OCI-LY1 (cell line): ENCODE measurements around the gene SPATA32.

ENCODE experiments used
- H2AFZ ChIP-seq: fragments of 200-600 bp; sonication (generic), shearing (Covaris generic); 2 replicates; pipeline ENCODE4 v1.6.0; 2014; ENCODE audit warnings: antibody characterized with exemption, mild to moderate bottlenecking, low read length
- H3F3A ChIP-seq: fragments of 200-600 bp; sonication (generic), shearing (Covaris generic); 2 replicates; pipeline ENCODE4 v1.6.0; 2014; ENCODE audit warnings: mild to moderate bottlenecking, antibody characterized with exemption, low read length, moderate library complexity; ENCODE audit not compliant: insufficient read depth
- H3K27ac ChIP-seq: fragments of 200-600 bp; sonication (generic); 2 replicates; pipeline ENCODE4 v1.5.1; 2014; ENCODE audit warnings: low read length, mixed run types, mild to moderate bottlenecking, low read depth; ENCODE audit not compliant: poor library complexity, severe bottlenecking
- H3K27me3 ChIP-seq: fragments of 200-600 bp; sonication (generic); 2 replicates; pipeline ENCODE4 v1.6.0; 2014; ENCODE audit warnings: antibody characterized with exemption, mild to moderate bottlenecking, low read length, moderate library complexity; ENCODE audit not compliant: insufficient read depth
- H3K36me3 ChIP-seq: fragments of 200-600 bp; sonication (generic); 2 replicates; pipeline ENCODE4 v1.6.1; 2014; ENCODE audit warnings: mild to moderate bottlenecking, antibody characterized with exemption, low read length, moderate library complexity, mixed read lengths; ENCODE audit not compliant: insufficient read depth
- H3K4me1 ChIP-seq: fragments of 200-600 bp; sonication (generic); 2 replicates; pipeline ENCODE4 v1.5.1; 2014; ENCODE audit warnings: mild to moderate bottlenecking, low read length, moderate library complexity; ENCODE audit not compliant: insufficient read depth, severe bottlenecking
- H3K4me2 ChIP-seq: fragments of 200-600 bp; sonication (generic), shearing (Covaris generic); 2 replicates; pipeline ENCODE4 v1.6.1; 2014; ENCODE audit warnings: low read length
- H3K4me3 ChIP-seq: fragments of 200-600 bp; sonication (generic); 2 replicates; pipeline ENCODE4 v1.5.1; 2014; ENCODE audit warnings: low read length, low read depth, mild to moderate bottlenecking, mixed read lengths; ENCODE audit not compliant: poor library complexity, severe bottlenecking
- H3K79me2 ChIP-seq: fragments of 200-600 bp; shearing (Covaris generic); 2 replicates; pipeline ENCODE4 v1.6.1; 2016; ENCODE audit warnings: mixed run types, low read length, mixed read lengths; ENCODE audit not compliant: insufficient read depth
- H3K9ac ChIP-seq: fragments of 200-600 bp; sonication (generic), shearing (Covaris generic); 2 replicates; pipeline ENCODE4 v1.6.1; 2014; ENCODE audit warnings: mild to moderate bottlenecking, low read length, mixed read lengths
- H3K9me2 ChIP-seq: fragments of 200-600 bp; sonication (generic), shearing (Covaris generic); 2 replicates; pipeline ENCODE4 v1.6.1; 2014; ENCODE audit warnings: low read depth, mild to moderate bottlenecking, low read length, mixed read lengths
- H3K9me3 ChIP-seq: fragments of 200-600 bp; shearing (Covaris generic); 2 replicates; pipeline ENCODE4 v1.6.1; 2014; ENCODE audit warnings: low read length, mixed read lengths
- H4K20me1 ChIP-seq: fragments of 200-600 bp; sonication (generic), shearing (Covaris generic); 2 replicates; pipeline ENCODE4 v1.6.0; 2016; ENCODE audit warnings: mild to moderate bottlenecking, low read length; ENCODE audit not compliant: insufficient read depth
- CTCF ChIP-seq: fragments of 200-600 bp; sonication (generic), shearing (Covaris generic); IDR thresholded peaks from 2 replicates; pipeline ENCODE4 v1.5.1; 2017; ENCODE audit warnings: mild to moderate bottlenecking, antibody characterized with exemption, low read length, moderate library complexity, mixed read lengths
- EZH2 ChIP-seq: fragments of 200-600 bp; sonication (generic), shearing (Covaris generic); IDR thresholded peaks from 2 replicates; pipeline ENCODE4 v1.8.0; 2017; ENCODE audit warnings: borderline replicate concordance, mixed run types, mild to moderate bottlenecking, antibody characterized with exemption, low read length, moderate library complexity, mixed read lengths

The SPATA32 gene

GRCh38 chr17:45261577-45262515 is at the start of gene SPATA32:
Gene SPATA32, minus strand, starts transcription at chr17:45262094. Its CDS starts 78 bp downstream, at chr17:45262016.
- H3K4me1 ChIP-seq: peaks cover 17% of the 10 kb centered on the region
- H3K27me3 ChIP-seq: no peaks in the 10 kb centered on the region
- H3K9ac ChIP-seq: peak within 1 kb of the TSS; percentile 59
- peak within 1 kb of the TSS; percentile 69 for H3K4me2 ChIP-seq
- no peaks in the 10 kb centered on the region for H3K9me3 ChIP-seq
- no peak within 1 kb of the TSS for H3K27ac ChIP-seq
- peak within 1 kb of the TSS; percentile 62 for H3K4me3 ChIP-seq
- H3K9me2 ChIP-seq: no peaks in the 10 kb centered on the region
- H3K36me3 ChIP-seq: peaks cover 8% of the 10 kb centered on the region
- no peaks in the 10 kb centered on the region for H4K20me1 ChIP-seq
- H2AFZ ChIP-seq: no peak within 1 kb of the TSS
- H3F3A ChIP-seq: no peaks in the 10 kb centered on the region
- H3K79me2 ChIP-seq: no peaks in the 10 kb centered on the region
- TF ChIP-seq CTCF (no peak), EZH2 (no peak)

DNA sequence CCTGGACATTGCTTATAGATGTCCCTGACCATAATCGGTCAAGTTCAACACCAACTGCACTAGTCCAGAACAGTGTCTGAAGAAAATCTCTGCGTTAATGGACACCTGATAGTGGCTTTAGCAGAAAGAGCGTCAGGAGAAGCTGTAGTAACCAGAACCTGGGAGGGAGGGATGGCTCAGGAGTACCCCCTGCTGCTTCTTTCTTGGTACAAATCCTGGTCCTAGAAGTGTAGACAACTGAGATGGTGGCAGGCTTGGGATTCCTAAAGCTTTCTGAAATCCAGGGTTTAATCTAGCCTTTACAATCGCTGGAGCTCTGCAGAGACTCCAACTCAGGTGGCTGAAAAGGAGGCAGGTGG is 49.5 kb upstream of the SPATA32 start:
- Histone ChIP-seq H3K36me3 (peaks cover 10% of the 10 kb centered on the region; the same call in 1 of the 2 replicates), H2AFZ (no peak overlapping the region), H3K4me3 (peak overlapping the region; percentile 47), H3K9ac (peak overlapping the region; percentile 65), H3K4me2 (peak overlapping the region; percentile 91; the same call in 1 of the 2 replicates), H3K27me3 (no peaks in the 10 kb centered on the region), H3K79me2 (peaks cover 12% of the 10 kb centered on the region), H3K27ac (peak overlapping the region; percentile 84), H3F3A (no peaks in the 10 kb centered on the region), H3K4me1 (peaks cover 73% of the 10 kb centered on the region), H3K9me3 (no peaks in the 10 kb centered on the region), H3K9me2 (no peaks in the 10 kb centered on the region), H4K20me1 (no peaks in the 10 kb centered on the region)
- TF ChIP-seq CTCF (no peak; the same call in 1 of the 2 replicates), EZH2 (no peak)

- H3K4me1 ChIP-seq: peaks cover 67% of the 10 kb centered on the region
- no peak for TF ChIP-seq CTCF
- TF ChIP-seq EZH2: no peak
- H3K9me3 ChIP-seq: no peaks in the 10 kb centered on the region
- H4K20me1 ChIP-seq: no peaks in the 10 kb centered on the region
- H3K36me3 ChIP-seq: peaks cover 10% of the 10 kb centered on the region; the same call in 1 of the 2 replicates
- H3K27ac ChIP-seq: peak overlapping the region; percentile 84
- H3K4me3 ChIP-seq: no peak overlapping the region
- H3K9ac ChIP-seq: no peak overlapping the region; the same call in 1 of the 2 replicates
- H3K27me3 ChIP-seq: no peaks in the 10 kb centered on the region
- H3K79me2 ChIP-seq: peaks cover 12% of the 10 kb centered on the region
- H2AFZ ChIP-seq: no peak overlapping the region
- H3F3A ChIP-seq: no peaks in the 10 kb centered on the region
- no peak overlapping the region; the same call in 1 of the 2 replicates for H3K4me2 ChIP-seq
- H3K9me2 ChIP-seq: no peaks in the 10 kb centered on the region
These were observed 48.8 kb upstream of the SPATA32 start for GRCh38 chr17:45310380-45311324.
